Neuron (in vitro differentiated cells): ENCODE data around the gene POLR2E.

Experiments
- H2AFZ ChIP-seq: one replicate; pipeline ENCODE4 v1.6.1; 2013; ENCODE audit warnings: low read depth, mild to moderate bottlenecking, inconsistent platforms, low read length, moderate library complexity
- H3K27me3 ChIP-seq: one replicate; pipeline ENCODE4 v1.6.1; 2013; ENCODE audit warnings: low read length; ENCODE audit not compliant: insufficient read depth
- H3K36me3 ChIP-seq: one replicate; pipeline ENCODE4 v1.6.1; 2013; ENCODE audit warnings: low read length; ENCODE audit not compliant: insufficient read depth
- H3K4me1 ChIP-seq: one replicate; pipeline ENCODE4 v1.6.1; 2013; ENCODE audit warnings: low read length; ENCODE audit not compliant: insufficient read depth
- H3K4me3 ChIP-seq: 2 replicates; pipeline ENCODE4 v1.5.1; 2013; ENCODE audit warnings: mild to moderate bottlenecking, low read length, moderate library complexity
- H3K9me3 ChIP-seq: one replicate; pipeline ENCODE4 v1.6.1; 2013; ENCODE audit warnings: low read length

The POLR2E gene

DNA sequence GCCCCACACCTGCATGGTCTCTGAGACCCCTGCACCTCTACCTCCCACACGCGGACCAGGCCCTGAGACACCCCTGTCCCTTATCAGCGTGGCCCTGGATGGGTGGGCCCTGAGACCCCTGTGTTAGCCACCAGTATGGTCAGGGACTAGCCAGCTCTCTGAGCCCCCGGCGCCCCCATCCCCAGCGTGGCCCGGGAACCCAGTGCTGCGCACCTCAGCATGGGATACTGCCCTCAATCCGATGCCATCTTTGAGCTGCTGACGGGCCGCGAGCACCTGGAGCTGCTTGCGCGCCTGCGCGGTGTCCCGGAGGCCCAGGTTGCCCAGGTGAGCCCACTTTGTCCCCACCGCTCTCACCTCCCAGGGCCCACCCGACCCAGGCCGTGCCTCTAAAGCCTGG is 33.2 kb downstream of the POLR2E start:
- Histone ChIP-seq H3K4me3 (no peak overlapping the region), H3K36me3 (no peaks in the 10 kb centered on the region), H3K27me3 (peaks cover 16% of the 10 kb centered on the region), H3K4me1 (peaks cover 14% of the 10 kb centered on the region), H2AFZ (no peak overlapping the region), H3K9me3 (no peaks in the 10 kb centered on the region)

DNA sequence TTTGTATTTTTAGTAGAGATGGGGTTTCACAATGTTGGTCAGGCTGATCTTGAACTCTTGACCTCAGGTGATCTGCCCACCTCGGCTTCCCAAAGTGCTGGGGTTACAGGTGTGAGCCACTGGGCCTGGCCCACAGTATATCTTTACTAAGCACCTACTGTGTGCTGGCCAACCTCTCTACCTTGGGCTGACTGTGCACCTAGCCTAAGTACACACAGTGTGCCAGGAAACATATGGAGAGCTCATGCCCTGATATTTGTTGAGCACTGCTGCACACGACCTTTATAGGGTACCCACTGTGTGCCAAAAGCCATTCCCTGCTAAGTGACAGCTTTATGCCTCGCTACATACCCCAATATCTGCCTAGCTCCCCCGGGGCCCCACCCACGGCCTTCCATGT is 34.5 kb downstream of the POLR2E start:
- Histone ChIP-seq H3K36me3 (no peaks in the 10 kb centered on the region), H3K9me3 (no peaks in the 10 kb centered on the region), H3K27me3 (peaks cover 6% of the 10 kb centered on the region), H2AFZ (no peak overlapping the region), H3K4me1 (peaks cover 6% of the 10 kb centered on the region), H3K4me3 (no peak overlapping the region)

DNA sequence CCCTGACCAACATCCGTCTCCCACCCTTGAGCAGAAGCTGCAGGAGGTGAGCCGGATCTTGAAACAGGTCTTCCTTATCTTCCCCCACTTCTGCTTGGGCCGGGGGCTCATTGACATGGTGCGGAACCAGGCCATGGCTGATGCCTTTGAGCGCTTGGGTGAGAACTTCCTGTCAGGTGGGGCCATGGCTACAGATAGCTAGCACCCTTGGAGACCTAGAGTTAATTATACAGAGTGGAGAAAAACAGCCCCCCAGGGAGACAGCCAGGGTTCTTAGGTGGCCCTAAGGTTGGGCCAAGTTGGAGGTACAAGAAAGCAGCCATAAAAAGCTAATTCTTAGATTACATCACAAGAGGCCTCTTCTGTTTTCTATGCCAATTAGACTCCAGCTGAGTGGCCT is 37.1 kb downstream of the POLR2E start:
- no peak overlapping the region for H2AFZ ChIP-seq
- no peaks in the 10 kb centered on the region for H3K27me3 ChIP-seq
- H3K4me3 ChIP-seq: no peak overlapping the region
- H3K4me1 ChIP-seq: no peaks in the 10 kb centered on the region
- no peaks in the 10 kb centered on the region for H3K36me3 ChIP-seq
- H3K9me3 ChIP-seq: no peaks in the 10 kb centered on the region

DNA sequence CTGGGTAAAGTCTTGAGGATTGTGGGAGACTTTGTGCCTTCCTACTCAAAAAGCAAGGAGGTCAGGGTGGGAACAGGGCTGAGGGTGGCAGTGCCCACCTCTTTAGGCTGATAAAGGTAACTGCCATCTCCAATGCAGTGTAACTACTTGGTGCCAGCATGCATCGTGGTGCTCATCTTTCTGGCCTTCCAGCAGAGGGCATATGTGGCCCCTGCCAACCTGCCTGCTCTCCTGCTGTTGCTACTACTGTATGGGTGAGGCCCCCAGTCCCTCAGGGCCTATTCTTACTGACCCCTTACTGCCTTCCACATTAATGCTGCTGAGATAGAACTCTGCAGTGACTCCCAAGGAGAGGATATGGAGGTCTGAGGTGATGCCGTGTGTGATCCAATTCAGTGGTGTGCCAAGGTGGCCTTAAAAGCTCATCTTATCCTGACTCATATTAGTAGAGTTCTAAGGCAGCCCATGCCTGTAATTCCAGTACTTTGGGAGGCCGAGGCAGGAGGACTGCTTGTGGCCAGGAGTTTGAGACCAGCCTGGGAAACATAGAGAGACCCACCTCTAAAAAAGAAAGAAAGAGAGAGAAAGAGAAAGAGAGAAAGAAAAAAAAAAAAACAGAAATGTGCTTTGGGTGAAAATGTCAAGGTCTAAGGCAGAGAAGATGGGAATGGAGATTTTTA is 37.9 kb downstream of the POLR2E start:
- Histone ChIP-seq H3K4me3 (no peak overlapping the region), H2AFZ (no peak overlapping the region), H3K27me3 (no peaks in the 10 kb centered on the region), H3K36me3 (no peaks in the 10 kb centered on the region), H3K4me1 (no peaks in the 10 kb centered on the region), H3K9me3 (no peaks in the 10 kb centered on the region)

DNA sequence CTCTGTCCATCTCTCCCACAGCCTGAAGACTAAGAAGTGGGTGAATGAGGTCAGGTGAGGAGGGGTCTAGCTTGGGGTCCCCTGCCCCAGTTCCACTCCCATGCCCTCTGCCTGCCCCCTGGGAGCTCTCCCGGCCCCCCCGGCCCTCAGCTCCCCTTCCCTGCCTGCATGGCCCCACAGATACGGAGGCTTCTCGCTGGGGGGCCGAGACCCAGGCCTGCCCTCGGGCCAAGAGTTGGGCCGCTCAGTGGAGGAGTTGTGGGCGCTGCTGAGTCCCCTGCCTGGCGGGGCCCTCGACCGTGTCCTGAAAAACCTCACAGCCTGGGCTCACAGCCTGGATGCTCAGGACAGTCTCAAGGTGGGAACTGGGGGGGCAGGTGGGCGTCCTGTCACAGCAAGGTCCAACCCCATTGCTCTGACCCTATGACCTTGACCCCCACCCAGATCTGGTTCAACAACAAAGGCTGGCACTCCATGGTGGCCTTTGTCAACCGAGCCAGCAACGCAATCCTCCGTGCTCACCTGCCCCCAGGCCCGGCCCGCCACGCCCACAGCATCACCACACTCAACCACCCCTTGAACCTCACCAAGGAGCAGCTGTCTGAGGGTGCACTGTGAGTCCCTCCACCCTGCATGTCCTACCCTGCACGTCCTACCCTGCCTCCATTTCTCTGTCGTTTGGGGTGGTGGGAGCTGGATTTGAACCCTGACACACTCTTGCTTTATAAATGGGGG is 39.1 kb downstream of the POLR2E start:
- Histone ChIP-seq H3K9me3 (peaks cover 3% of the 10 kb centered on the region), H3K4me1 (no peaks in the 10 kb centered on the region), H3K36me3 (no peaks in the 10 kb centered on the region), H3K27me3 (no peaks in the 10 kb centered on the region), H2AFZ (no peak overlapping the region), H3K4me3 (no peak overlapping the region)

DNA sequence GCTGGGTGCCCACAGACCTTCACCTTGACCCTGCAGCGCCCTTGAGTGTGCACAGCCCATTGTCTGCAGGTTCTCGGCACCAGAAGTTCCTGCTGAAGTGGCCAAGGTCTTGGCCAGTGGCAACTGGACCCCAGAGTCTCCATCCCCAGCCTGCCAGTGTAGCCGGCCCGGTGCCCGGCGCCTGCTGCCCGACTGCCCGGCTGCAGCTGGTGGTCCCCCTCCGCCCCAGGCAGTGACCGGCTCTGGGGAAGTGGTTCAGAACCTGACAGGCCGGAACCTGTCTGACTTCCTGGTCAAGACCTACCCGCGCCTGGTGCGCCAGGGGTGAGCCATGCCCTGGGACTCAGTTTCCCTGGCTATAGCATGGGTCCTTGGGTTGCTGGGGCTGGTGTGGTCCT is 40.1 kb downstream of the POLR2E start:
- Histone ChIP-seq H2AFZ (no peak overlapping the region), H3K36me3 (no peaks in the 10 kb centered on the region)

DNA sequence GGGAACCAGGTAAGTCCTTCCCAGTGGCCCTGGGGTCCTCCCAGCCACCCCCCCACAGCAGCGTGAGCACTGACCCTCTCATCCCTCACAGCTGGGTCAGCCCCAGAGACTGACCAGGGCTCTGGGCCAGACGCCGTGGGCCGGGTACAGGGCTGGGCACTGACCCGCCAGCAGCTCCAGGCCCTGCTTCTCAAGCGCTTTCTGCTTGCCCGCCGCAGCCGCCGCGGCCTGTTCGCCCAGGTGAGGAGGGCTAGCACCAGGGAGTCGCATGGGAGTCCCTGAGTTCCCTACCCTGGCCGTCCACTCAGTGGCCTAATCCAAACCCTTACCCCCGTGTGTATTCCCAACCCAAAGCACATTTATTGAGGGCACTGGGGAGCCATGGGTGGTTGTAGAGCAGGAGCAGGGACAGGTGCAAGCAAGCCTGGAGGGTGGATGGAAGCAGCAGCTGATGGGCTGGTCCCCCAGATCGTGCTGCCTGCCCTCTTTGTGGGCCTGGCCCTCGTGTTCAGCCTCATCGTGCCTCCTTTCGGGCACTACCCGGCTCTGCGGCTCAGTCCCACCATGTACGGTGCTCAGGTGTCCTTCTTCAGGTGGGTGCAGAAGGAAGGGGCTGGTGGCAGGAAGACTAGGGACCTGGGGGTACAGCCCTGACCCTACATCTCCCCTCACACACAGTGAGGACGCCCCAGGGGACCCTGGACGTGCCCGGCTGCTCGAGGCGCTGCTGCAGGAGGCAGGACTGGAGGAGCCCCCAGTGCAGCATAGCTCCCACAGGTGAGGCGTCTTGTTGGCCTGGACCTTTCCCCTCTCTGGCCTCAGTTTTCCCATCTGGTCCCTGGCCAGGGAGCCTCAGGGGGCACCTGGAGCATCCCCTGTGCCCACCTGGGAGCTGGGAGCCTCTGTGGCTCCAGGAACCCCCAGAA is 40.8 kb downstream of the POLR2E start:
- no peak overlapping the region for H2AFZ ChIP-seq

More for the DNA sequence above, 40.1 kb downstream of the POLR2E start:
- Histone ChIP-seq H3K9me3 (peaks cover 3% of the 10 kb centered on the region), H3K27me3 (no peaks in the 10 kb centered on the region), H3K4me1 (no peaks in the 10 kb centered on the region), H3K4me3 (no peak overlapping the region)

DNA sequence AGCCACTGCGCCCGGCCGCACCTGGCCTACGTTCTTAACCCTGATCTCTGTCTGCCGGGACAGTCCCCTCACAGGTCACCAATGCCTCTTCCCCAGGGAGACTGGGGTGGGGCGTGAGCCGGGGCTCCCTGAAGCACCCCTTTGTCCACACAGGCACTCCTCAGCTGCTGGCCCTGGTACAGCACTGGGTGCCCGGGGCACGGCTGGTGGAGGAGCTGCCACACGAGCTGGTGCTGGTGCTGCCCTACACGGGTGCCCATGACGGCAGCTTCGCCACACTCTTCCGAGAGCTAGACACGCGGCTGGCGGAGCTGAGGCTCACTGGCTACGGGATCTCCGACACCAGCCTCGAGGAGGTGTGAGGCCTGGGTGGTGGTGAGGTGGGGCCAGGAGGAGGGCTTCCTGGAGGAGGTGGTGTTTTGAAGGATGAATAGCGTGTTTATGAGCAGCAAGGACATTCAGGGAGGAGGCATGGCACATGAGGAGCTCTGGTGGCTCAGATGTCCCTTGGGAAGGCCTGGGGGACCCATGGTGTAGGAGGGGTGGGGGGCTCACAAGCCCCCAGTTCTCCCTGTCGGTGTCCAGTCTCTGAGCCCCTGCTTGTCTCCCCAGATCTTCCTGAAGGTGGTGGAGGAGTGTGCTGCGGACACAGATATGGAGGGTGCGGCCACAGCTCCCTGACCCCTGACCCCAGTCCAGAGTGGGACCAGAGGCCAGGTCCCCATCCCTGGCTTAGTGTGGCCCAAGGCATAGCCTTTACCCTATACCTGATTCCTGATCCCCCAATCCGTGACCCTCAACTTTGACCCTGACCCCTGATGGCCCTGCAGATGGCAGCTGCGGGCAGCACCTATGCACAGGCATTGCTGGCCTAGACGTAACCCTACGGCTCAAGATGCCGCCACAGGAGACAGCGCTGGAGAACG is 41.7 kb downstream of the POLR2E start:
- Histone ChIP-seq H3K9me3 (peaks cover 3% of the 10 kb centered on the region), H3K36me3 (no peaks in the 10 kb centered on the region), H3K27me3 (no peaks in the 10 kb centered on the region), H2AFZ (no peak overlapping the region), H3K4me1 (no peaks in the 10 kb centered on the region), H3K4me3 (no peak overlapping the region)

More for the DNA sequence above, 40.8 kb downstream of the POLR2E start:
- peaks cover 3% of the 10 kb centered on the region for H3K9me3 ChIP-seq
- no peaks in the 10 kb centered on the region for H3K36me3 ChIP-seq
- H3K27me3 ChIP-seq: no peaks in the 10 kb centered on the region
- no peaks in the 10 kb centered on the region for H3K4me1 ChIP-seq
- no peak overlapping the region for H3K4me3 ChIP-seq

DNA sequence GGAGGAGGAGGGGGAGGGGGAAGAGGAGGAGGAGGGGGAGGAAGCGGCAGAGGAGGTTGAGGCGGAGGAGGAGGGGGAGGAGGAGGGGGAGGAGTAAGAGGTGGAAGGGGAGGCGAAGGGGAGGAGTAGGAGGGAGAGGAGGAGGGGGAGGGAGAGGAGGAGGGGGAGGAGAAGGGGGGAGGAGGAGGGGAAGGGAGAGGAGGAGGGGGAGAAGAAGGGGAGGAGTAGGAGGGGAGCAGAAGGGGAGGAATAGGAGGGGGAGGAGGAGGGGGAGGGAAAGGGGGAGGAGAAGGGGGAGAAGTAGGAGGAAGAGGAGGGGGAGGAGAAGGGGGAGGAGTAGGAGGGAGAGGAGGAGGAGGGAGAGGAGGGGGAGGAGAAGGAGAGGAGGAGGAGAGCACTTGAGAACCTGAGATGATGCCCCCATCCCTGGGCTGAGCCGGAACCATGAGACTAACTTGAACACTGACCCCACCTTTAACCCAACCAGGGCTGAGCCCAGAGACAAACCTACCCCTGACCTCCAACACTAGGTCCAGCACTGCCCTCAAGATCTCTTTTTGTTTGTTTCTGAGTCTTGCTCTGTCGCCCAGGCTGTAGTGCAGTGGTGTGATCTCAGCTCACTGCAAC is 42.7 kb downstream of the POLR2E start:
- Histone ChIP-seq H3K36me3 (no peaks in the 10 kb centered on the region), H3K4me3 (no peak overlapping the region), H3K4me1 (no peaks in the 10 kb centered on the region), H3K27me3 (no peaks in the 10 kb centered on the region), H2AFZ (no peak overlapping the region), H3K9me3 (peaks cover 3% of the 10 kb centered on the region)

DNA sequence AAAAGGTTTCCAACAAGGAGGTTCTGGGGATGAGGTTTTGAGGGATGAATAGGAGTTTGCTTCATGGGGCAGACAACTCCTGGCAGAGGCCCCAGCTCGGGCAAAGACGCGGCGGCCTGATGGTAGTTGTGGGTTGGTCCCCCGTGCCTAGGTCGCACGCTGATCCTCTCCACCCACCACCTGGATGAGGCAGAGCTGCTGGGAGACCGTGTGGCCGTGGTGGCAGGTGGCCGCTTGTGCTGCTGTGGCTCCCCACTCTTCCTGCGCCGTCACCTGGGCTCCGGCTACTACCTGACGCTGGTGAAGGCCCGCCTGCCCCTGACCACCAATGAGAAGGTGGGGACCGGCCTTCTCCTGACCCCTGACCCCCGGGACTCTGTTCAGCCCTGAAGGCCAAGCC is 43.4 kb downstream of the POLR2E start:
- no peak overlapping the region for H3K4me3 ChIP-seq

DNA sequence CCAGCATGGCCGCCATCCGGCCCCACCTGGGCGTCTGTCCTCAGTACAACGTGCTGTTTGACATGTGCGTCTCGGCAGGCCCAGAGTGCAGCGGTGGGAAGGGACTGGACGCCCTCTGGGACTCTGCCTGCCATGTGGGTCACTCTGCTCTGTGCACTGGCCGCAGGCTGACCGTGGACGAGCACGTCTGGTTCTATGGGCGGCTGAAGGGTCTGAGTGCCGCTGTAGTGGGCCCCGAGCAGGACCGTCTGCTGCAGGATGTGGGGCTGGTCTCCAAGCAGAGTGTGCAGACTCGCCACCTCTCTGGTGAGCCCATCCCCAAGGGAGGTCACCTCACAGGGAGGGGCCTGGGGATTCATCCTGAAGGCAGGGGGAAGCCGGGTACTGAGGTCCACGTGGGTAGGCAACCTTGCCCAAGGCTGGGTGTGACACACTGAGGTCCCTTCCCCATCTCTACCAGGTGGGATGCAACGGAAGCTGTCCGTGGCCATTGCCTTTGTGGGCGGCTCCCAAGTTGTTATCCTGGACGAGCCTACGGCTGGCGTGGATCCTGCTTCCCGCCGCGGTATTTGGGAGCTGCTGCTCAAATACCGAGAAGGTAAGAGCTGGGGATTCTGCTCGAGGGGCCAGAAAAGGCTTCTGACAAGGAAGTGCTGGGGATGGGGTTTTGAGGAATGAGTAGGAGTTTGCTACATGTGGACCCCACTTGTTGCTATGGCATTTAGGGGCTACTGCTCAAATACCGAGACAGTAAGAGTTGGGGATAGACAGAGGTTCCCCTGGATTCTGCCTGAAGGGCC is 44.0 kb downstream of the POLR2E start:
- H3K27me3 ChIP-seq: no peaks in the 10 kb centered on the region
- no peaks in the 10 kb centered on the region for H3K4me1 ChIP-seq
- H3K36me3 ChIP-seq: no peaks in the 10 kb centered on the region
- H3K4me3 ChIP-seq: no peak overlapping the region
- H2AFZ ChIP-seq: no peak overlapping the region
- H3K9me3 ChIP-seq: peaks cover 3% of the 10 kb centered on the region

More for the DNA sequence above, 43.4 kb downstream of the POLR2E start:
- no peaks in the 10 kb centered on the region for H3K36me3 ChIP-seq
- no peaks in the 10 kb centered on the region for H3K4me1 ChIP-seq
- peaks cover 3% of the 10 kb centered on the region for H3K9me3 ChIP-seq
- H3K27me3 ChIP-seq: no peaks in the 10 kb centered on the region
- H2AFZ ChIP-seq: no peak overlapping the region
